Body of pancreas (tissue), 4 donors: Measurements from ENCODE around the gene TMEM220.

ENCODE experiments used
- POLR2A ChIP-seq, 3 donors: fragments of 450-650 bp; IDR thresholded peaks; one replicate each; pipeline ENCODE4 v1.6.1; 2016; ENCODE audit warnings: antibody characterized with exemption in 3 of 3, mild to moderate bottlenecking in 2 of 3
- TF ChIP-seq, protein P1 (sequence below), 7 experiments: fragments of 450-650 bp in 4 of 7; fragments of 200-600 bp in 3 of 7; sonication (generic) in 3 of 7; IDR thresholded peaks; one replicate each; pipeline ENCODE4 v1.5.1; 2016 to 2019; ENCODE audit warnings: antibody characterized with exemption in 7 of 7

- TF ChIP-seq, protein P1, sequence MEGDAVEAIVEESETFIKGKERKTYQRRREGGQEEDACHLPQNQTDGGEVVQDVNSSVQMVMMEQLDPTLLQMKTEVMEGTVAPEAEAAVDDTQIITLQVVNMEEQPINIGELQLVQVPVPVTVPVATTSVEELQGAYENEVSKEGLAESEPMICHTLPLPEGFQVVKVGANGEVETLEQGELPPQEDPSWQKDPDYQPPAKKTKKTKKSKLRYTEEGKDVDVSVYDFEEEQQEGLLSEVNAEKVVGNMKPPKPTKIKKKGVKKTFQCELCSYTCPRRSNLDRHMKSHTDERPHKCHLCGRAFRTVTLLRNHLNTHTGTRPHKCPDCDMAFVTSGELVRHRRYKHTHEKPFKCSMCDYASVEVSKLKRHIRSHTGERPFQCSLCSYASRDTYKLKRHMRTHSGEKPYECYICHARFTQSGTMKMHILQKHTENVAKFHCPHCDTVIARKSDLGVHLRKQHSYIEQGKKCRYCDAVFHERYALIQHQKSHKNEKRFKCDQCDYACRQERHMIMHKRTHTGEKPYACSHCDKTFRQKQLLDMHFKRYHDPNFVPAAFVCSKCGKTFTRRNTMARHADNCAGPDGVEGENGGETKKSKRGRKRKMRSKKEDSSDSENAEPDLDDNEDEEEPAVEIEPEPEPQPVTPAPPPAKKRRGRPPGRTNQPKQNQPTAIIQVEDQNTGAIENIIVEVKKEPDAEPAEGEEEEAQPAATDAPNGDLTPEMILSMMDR (IDR thresholded peaks at IDR 0.05): no peak
- TF ChIP-seq POLR2A (IDR thresholded peaks at IDR 0.05): no peak
Measured at GRCh38 chr17:10725262-10725661, 4.6 kb downstream of the TMEM220 start.
